ENCODE measurements around the gene LRP1-AS.

- no peak for TF ChIP-seq POLR2A (IDR thresholded peaks at IDR 0.05)
- no peak for TF ChIP-seq CTCF (IDR thresholded peaks at IDR 0.05)
Measured at GRCh38 chr12:57098546-57098945, 48.9 kb downstream of the LRP1-AS start.
